Astrocyte (in vitro differentiated cells and primary cell): ENCODE measurements around the gene TET2. TPM values are rescaled to one million over a fixed set of nuclear protein-coding genes. Genes with fewer than 3 reads are reported as not detected.
A peak's percentile ranks its signal among the peaks of the same experiment; 100 is the strongest.

Experiments
- DNase-seq: peaks from one replicate; pipeline ENCODE4 v3.0.0-alpha.2; 2010; ENCODE audit warnings: low read depth
- FAIRE-seq: peaks from 2 replicates; lab custom pipeline; 2011; peaks lifted over from hg19 to GRCh38; lab: Jason Lieb, UNC
- H2AFZ ChIP-seq: 2 replicates; pipeline ENCODE4 v1.6.0; 2012; ENCODE audit warnings: low read depth, low read length, inconsistent platforms
- H3K27ac ChIP-seq: 2 replicates; pipeline ENCODE4 v1.5.1; 2011; ENCODE audit warnings: low read depth, low read length, inconsistent platforms
- H3K27me3 ChIP-seq: 2 replicates; pipeline ENCODE4 v1.6.0; 2011; ENCODE audit warnings: low read length, inconsistent platforms; ENCODE audit not compliant: insufficient read depth
- H3K36me3 ChIP-seq: 2 replicates; pipeline ENCODE4 v1.5.1; 2011; ENCODE audit warnings: low read length, inconsistent platforms; ENCODE audit not compliant: insufficient read depth
- H3K4me1 ChIP-seq: 2 replicates; pipeline ENCODE4 v1.5.1; 2011; ENCODE audit warnings: low read length, inconsistent platforms; ENCODE audit not compliant: insufficient read depth
- H3K4me2 ChIP-seq: 2 replicates; pipeline ENCODE4 v1.6.0; 2012; ENCODE audit warnings: low read length, inconsistent platforms
- H3K4me3 ChIP-seq: 2 replicates; pipeline ENCODE4 v1.5.1; 2011; ENCODE audit warnings: low read depth, mild to moderate bottlenecking, low read length, inconsistent platforms; ENCODE audit not compliant: insufficient read depth
- H3K79me2 ChIP-seq: 2 replicates; pipeline ENCODE4 v1.6.0; 2012; ENCODE audit warnings: mild to moderate bottlenecking, low read length, inconsistent platforms; ENCODE audit not compliant: insufficient read depth
- H3K9ac ChIP-seq: 2 replicates; pipeline ENCODE4 v1.6.0; 2012; ENCODE audit warnings: mild to moderate bottlenecking, low read length, inconsistent platforms
- H3K9me3 ChIP-seq: 2 replicates; pipeline ENCODE4 v1.5.1; 2012; ENCODE audit warnings: low read depth, mild to moderate bottlenecking, low read length, inconsistent platforms; ENCODE audit not compliant: insufficient read depth
- H4K20me1 ChIP-seq: 2 replicates; pipeline ENCODE4 v1.6.0; 2012; ENCODE audit warnings: low read length, inconsistent platforms; ENCODE audit not compliant: insufficient read depth
- H3K27ac Mint-ChIP-seq: one replicate; pipeline ENCODE4 v1.8.0; 2021; ENCODE audit warnings: mild to moderate bottlenecking, mixed read lengths; ENCODE audit not compliant: unreplicated experiment
- H3K27me3 Mint-ChIP-seq: one replicate; pipeline ENCODE4 v1.8.0; 2021; ENCODE audit warnings: low read depth, mixed read lengths; ENCODE audit not compliant: unreplicated experiment
- H3K36me3 Mint-ChIP-seq: one replicate; pipeline ENCODE4 v1.8.0; 2021; ENCODE audit warnings: low read depth, mixed read lengths; ENCODE audit not compliant: unreplicated experiment
- H3K4me1 Mint-ChIP-seq: one replicate; pipeline ENCODE4 v1.8.0; 2021; ENCODE audit warnings: low read depth, mixed read lengths; ENCODE audit not compliant: unreplicated experiment
- H3K4me3 Mint-ChIP-seq: one replicate; pipeline ENCODE4 v1.8.0; 2021; ENCODE audit warnings: mild to moderate bottlenecking, moderate library complexity, mixed read lengths; ENCODE audit not compliant: unreplicated experiment
- H3K9me3 Mint-ChIP-seq: one replicate; pipeline ENCODE4 v1.8.0; 2021; ENCODE audit warnings: mild to moderate bottlenecking, mixed read lengths; ENCODE audit not compliant: unreplicated experiment
- CTCF ChIP-seq: IDR thresholded peaks from 2 replicates; pipeline ENCODE4 v1.5.1; 2011; ENCODE audit warnings: low read depth, mild to moderate bottlenecking, inconsistent platforms, low read length, moderate library complexity; ENCODE audit not compliant: insufficient read depth
- EZH2 ChIP-seq: IDR thresholded peaks from 2 replicates; pipeline ENCODE4 v1.6.1; 2012; ENCODE audit warnings: mild to moderate bottlenecking, low read length, inconsistent platforms; ENCODE audit not compliant: insufficient read depth
- total RNA-seq: library from RNA; stranded (reverse); gene quantifications from 2 replicates; pipeline ENCODE4 v1.2.1, GENCODE V29; 2021

Gene TET2
- total RNA-seq, 1 donor from 2014 or later = 15.7 TPM

GRCh38 chr4:105283501-105283900 is 136.8 kb downstream of the TET2 start:
- Histone ChIP-seq H3K4me1 (peaks cover 16% of the 10 kb centered on the region), H3K9ac (no peak overlapping the region), H3K27me3 (no peaks in the 10 kb centered on the region), H2AFZ (no peak overlapping the region), H3K36me3 (no peaks in the 10 kb centered on the region), H3K27ac (no peak overlapping the region), H3K79me2 (no peaks in the 10 kb centered on the region), H3K9me3 (no peaks in the 10 kb centered on the region), H3K4me2 (peak overlapping the region; percentile 35), H4K20me1 (peaks cover 3% of the 10 kb centered on the region), H3K4me3 (no peak overlapping the region)
- Mint-ChIP-seq H3K36me3 (no peaks in the 10 kb centered on the region), H3K4me3 (no peak overlapping the region), H3K27ac (peak overlapping the region; percentile 13), H3K9me3 (peaks cover 4% of the 10 kb centered on the region), H3K27me3 (no peaks in the 10 kb centered on the region), H3K4me1 (peaks cover 13% of the 10 kb centered on the region)
- DNase-seq (peak; percentile 62), FAIRE-seq (peak; percentile 71)
- no peak for TF ChIP-seq EZH2
- TF ChIP-seq CTCF = no peak

DNA sequence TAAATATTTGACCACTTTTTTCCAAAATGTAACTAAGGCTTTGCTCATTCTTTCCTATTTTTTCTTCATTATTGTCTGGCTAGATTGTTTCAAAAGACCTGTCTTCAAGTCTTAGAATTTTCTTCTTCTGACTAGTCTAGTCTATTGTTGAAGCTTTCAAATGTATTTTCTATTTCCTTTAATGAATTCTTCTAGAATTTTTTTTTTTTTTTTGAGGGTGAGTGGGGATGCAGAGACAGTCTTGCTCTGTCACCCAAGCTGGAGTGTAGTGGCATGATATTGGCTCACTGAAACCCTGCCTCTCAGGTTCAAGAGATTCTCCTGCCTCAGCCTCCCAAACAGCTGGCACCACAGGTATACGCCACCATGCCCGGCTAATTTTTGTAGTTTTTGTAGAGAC is 141.4 kb downstream of the TET2 start:
- no peak for DNase-seq
- Histone ChIP-seq H3K36me3 (no peaks in the 10 kb centered on the region), H3K9me3 (no peaks in the 10 kb centered on the region), H3K4me1 (peaks cover 3% of the 10 kb centered on the region), H3K27ac (no peak overlapping the region), H3K79me2 (no peaks in the 10 kb centered on the region), H3K4me3 (no peak overlapping the region), H3K27me3 (no peaks in the 10 kb centered on the region), H4K20me1 (no peaks in the 10 kb centered on the region), H2AFZ (no peak overlapping the region), H3K9ac (no peak overlapping the region), H3K4me2 (no peak overlapping the region)
- Mint-ChIP-seq H3K4me3 (no peak overlapping the region), H3K36me3 (no peaks in the 10 kb centered on the region), H3K4me1 (peaks cover 5% of the 10 kb centered on the region), H3K9me3 (peaks cover 8% of the 10 kb centered on the region), H3K27ac (no peak overlapping the region), H3K27me3 (no peaks in the 10 kb centered on the region)
- no peak for FAIRE-seq
- TF ChIP-seq EZH2 (no peak), CTCF (no peak)

DNA sequence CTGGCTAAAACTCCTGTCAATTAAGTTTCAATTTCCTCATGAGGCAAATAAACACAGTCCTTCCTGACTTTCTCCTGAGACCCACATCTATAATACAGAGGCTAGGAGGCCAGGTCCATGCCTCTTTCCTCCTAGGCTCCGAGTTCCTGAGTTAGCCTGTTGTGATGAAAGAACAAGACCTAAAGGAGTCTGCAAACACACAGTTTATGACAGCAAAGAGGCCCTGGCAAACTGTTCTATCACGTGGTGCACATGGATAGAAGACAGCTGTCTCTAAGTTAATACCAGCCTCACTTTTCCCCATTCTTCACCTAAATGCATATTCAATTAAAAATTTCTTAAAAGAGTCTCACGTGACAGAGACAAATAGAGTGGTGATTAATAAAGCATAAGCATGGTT is 145.2 kb downstream of the TET2 start:
- no peak overlapping the region for H3K4me3 Mint-ChIP-seq
- no peak for FAIRE-seq

More for the DNA sequence above, 145.2 kb downstream of the TET2 start:
- H2AFZ ChIP-seq = no peak overlapping the region
- H3K36me3 ChIP-seq = no peaks in the 10 kb centered on the region
- no peak overlapping the region for H3K27ac Mint-ChIP-seq
- H3K9me3 Mint-ChIP-seq = peaks cover 3% of the 10 kb centered on the region
- no peak overlapping the region for H3K27ac ChIP-seq
- H3K4me1 ChIP-seq = no peaks in the 10 kb centered on the region
- no peak overlapping the region for H3K4me2 ChIP-seq
- no peak overlapping the region for H3K4me3 ChIP-seq
- DNase-seq = no peak
- no peaks in the 10 kb centered on the region for H3K36me3 Mint-ChIP-seq
- TF ChIP-seq EZH2 = no peak
- TF ChIP-seq CTCF = no peak
- H3K9me3 ChIP-seq = no peaks in the 10 kb centered on the region
- H3K79me2 ChIP-seq = no peaks in the 10 kb centered on the region
- no peaks in the 10 kb centered on the region for H3K27me3 Mint-ChIP-seq
- no peaks in the 10 kb centered on the region for H3K27me3 ChIP-seq
- no peak overlapping the region for H3K9ac ChIP-seq
- H4K20me1 ChIP-seq = no peaks in the 10 kb centered on the region
- no peaks in the 10 kb centered on the region for H3K4me1 Mint-ChIP-seq
